ENCODE measurements around the gene HTR4. TPM values are rescaled to one million over a fixed set of nuclear protein-coding genes. Genes with fewer than 3 reads are reported as not detected.

HTR4 gene
- total RNA-seq, 1 experiment from 2014 or later, result not detected

DNA sequence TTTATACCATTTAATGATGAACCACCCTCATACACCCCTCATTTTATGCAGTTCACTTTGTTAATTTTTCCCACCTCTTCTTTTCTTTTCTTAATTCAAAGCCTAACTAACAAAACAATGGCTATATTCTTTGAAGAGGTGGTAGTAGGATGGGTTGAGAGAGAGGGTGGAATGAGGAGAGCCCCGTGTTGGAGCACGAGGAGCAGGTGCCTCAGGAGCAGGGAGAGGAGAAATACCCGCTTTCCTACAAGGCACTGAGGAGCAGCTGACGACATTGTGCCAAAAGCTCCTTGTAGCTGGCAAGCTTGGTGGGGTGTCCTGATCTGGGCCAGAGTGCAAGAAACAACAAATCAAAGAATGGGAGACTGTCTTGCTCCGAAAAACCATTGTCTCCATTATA, 129.6 kb downstream of the HTR4 start:
- DNase-seq (ENCODE audit: low read depth, low spot score) (no peak), ATAC-seq (no peak)
- no peak overlapping the region for H3K27ac ChIP-seq (ENCODE audit: low read depth, low read length)
- no peak for TF ChIP-seq ZFX (IDR thresholded peaks at IDR 0.05)
- TF ChIP-seq SRF (IDR thresholded peaks at IDR 0.05; ENCODE audit: low read depth), result no peak
- TF ChIP-seq MAX (IDR thresholded peaks at IDR 0.05), result no peak
- TF ChIP-seq SP1 (IDR thresholded peaks at IDR 0.05; ENCODE audit: low read depth), result no peak
- no peak for TF ChIP-seq EGR1 (IDR thresholded peaks at IDR 0.05; ENCODE audit: low read depth)
- TF ChIP-seq FOSL1 (IDR thresholded peaks at IDR 0.05; ENCODE audit: low read depth), result no peak
- no peak for TF ChIP-seq ELF1 (IDR thresholded peaks at IDR 0.05; ENCODE audit: borderline replicate concordance, low read depth)
- no peak for TF ChIP-seq CEBPB (IDR thresholded peaks at IDR 0.05; ENCODE audit: low read depth)
- no peak for TF ChIP-seq JUND (IDR thresholded peaks at IDR 0.05)
- no peak for TF ChIP-seq TCF7L2 (IDR thresholded peaks at IDR 0.05; ENCODE audit: borderline replicate concordance, extremely low read depth, insufficient read depth, insufficient read length)
- no peak for TF ChIP-seq EZH2 (IDR thresholded peaks at IDR 0.05)
- TF ChIP-seq POLR2AphosphoS5 (IDR thresholded peaks at IDR 0.05; ENCODE audit: low read depth, low read length), result no peak
- TF ChIP-seq, protein P1, sequence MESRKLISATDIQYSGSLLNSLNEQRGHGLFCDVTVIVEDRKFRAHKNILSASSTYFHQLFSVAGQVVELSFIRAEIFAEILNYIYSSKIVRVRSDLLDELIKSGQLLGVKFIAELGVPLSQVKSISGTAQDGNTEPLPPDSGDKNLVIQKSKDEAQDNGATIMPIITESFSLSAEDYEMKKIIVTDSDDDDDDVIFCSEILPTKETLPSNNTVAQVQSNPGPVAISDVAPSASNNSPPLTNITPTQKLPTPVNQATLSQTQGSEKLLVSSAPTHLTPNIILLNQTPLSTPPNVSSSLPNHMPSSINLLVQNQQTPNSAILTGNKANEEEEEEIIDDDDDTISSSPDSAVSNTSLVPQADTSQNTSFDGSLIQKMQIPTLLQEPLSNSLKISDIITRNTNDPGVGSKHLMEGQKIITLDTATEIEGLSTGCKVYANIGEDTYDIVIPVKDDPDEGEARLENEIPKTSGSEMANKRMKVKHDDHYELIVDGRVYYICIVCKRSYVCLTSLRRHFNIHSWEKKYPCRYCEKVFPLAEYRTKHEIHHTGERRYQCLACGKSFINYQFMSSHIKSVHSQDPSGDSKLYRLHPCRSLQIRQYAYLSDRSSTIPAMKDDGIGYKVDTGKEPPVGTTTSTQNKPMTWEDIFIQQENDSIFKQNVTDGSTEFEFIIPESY (IDR thresholded peaks at IDR 0.05; ENCODE audit: extremely low read depth, insufficient replicate concordance, low read length), result no peak
- no peaks in the 10 kb centered on the region for H3K36me3 ChIP-seq (ENCODE audit: control insufficient read depth in 1 of 2, insufficient read depth in 2 of 2, low read length in 2 of 2)
- RAD21 ChIA-PET (ENCODE audit: low non-redundant PET in 1 of 2, low total read pairs in 2 of 2, uncharacterized antibody in 2 of 2, unreplicated experiment in 2 of 2), result no interaction called here
- intact Hi-C loops (cut with micrococcal nuclease), result no loop called here
- CTCF ChIA-PET, result no interaction called here
- no peaks in the 10 kb centered on the region for H3K4me1 ChIP-seq (ENCODE audit: control insufficient read depth in 1 of 2, insufficient read depth in 2 of 2, low read length in 2 of 2)
- POLR2A ChIA-PET, result no interaction called here
- no peaks in the 10 kb centered on the region for H3K9me2 ChIP-seq (ENCODE audit: insufficient read depth)
- no peak overlapping the region for H2AFZ ChIP-seq (ENCODE audit: low read depth, low read length, poor library complexity, severe bottlenecking)
- no peak overlapping the region for H3K4me2 ChIP-seq (ENCODE audit: low read length)
- no peak overlapping the region for H3K4me3 ChIP-seq (replicated peaks in 1 of 2; ENCODE audit: low read depth in 1 of 2, low read length in 2 of 2)
- no peaks in the 10 kb centered on the region for H3K79me2 ChIP-seq (ENCODE audit: insufficient read depth, low read length)
- no peaks in the 10 kb centered on the region for H4K20me1 ChIP-seq (ENCODE audit: insufficient read depth)
- no peak overlapping the region for H3K9ac ChIP-seq (ENCODE audit: low read length)
- peaks cover 9% of the 10 kb centered on the region for H3K27me3 ChIP-seq (ENCODE audit: insufficient read depth, low read length)
- no TSS peak for BruUV-seq (replicated peaks)
- H3K9me3 ChIP-seq (ENCODE audit: control insufficient read depth in 1 of 2, insufficient read depth in 1 of 2, low read depth in 1 of 2, low read length in 2 of 2), result peaks cover 0 to 4% of the 10 kb centered on the region in 2 experiments; a peak in 1 of 4 replicates
